Endodermal cell (in vitro differentiated cells): ENCODE results near the gene MTAP. TPM values are rescaled to one million over a fixed set of nuclear protein-coding genes. Genes with fewer than 3 reads are reported as not detected.

ENCODE experiments used
- DNase-seq: peaks from one replicate; pipeline ENCODE4 v3.0.0-alpha.2; 2017
- H3K27ac ChIP-seq: 2 replicates; pipeline ENCODE4 v1.5.1; 2013; ENCODE audit warnings: mild to moderate bottlenecking, low read depth, low read length, moderate library complexity
- H3K27me3 ChIP-seq: 2 replicates; pipeline ENCODE4 v1.6.1; 2013; ENCODE audit warnings: mild to moderate bottlenecking, low read length, moderate library complexity; ENCODE audit not compliant: insufficient read depth, control insufficient read depth, poor library complexity, severe bottlenecking
- H3K36me3 ChIP-seq: 2 replicates; pipeline ENCODE4 v1.7.0; 2013; ENCODE audit warnings: mild to moderate bottlenecking, low read length, moderate library complexity; ENCODE audit not compliant: control insufficient read depth, insufficient read depth
- H3K4me1 ChIP-seq: one replicate; pipeline ENCODE4 v1.7.0; 2013; ENCODE audit warnings: low read length; ENCODE audit not compliant: control insufficient read depth, insufficient read depth
- H3K4me3 ChIP-seq: 2 replicates; pipeline ENCODE4 v1.5.1; 2013; ENCODE audit warnings: mild to moderate bottlenecking, low read length, moderate library complexity
- H3K9ac ChIP-seq: 2 replicates; pipeline ENCODE4 v1.6.1; 2013; ENCODE audit warnings: mild to moderate bottlenecking, low read length, moderate library complexity; ENCODE audit not compliant: poor library complexity, severe bottlenecking; ENCODE audit errors: extremely low read depth
- H3K9me3 ChIP-seq: 2 replicates; pipeline ENCODE4 v1.6.1; 2013; ENCODE audit warnings: mild to moderate bottlenecking, low read length, moderate library complexity; ENCODE audit not compliant: control insufficient read depth
- H3K27ac Mint-ChIP-seq: 2 replicates; pipeline ENCODE4 v1.8.0; 2020; ENCODE audit warnings: mixed read lengths
- H3K27me3 Mint-ChIP-seq: 2 replicates; pipeline ENCODE4 v1.8.0; 2021; ENCODE audit warnings: mild to moderate bottlenecking, mixed read lengths; ENCODE audit not compliant: insufficient read depth
- H3K36me3 Mint-ChIP-seq: 2 replicates; pipeline ENCODE4 v1.8.0; 2020; ENCODE audit warnings: low read depth, mixed read lengths
- H3K4me1 Mint-ChIP-seq: 2 replicates; pipeline ENCODE4 v1.8.0; 2020; ENCODE audit warnings: mixed read lengths
- H3K4me3 Mint-ChIP-seq: 2 replicates; pipeline ENCODE4 v1.8.0; 2020; ENCODE audit warnings: mild to moderate bottlenecking, moderate library complexity, mixed read lengths
- H3K9me3 Mint-ChIP-seq: 2 replicates; pipeline ENCODE4 v1.8.0; 2020; ENCODE audit warnings: mild to moderate bottlenecking, mixed read lengths
- WGBS, 2 experiments: methylation state at CpG; one replicate each; pipeline versions ENCODE4 v1.1.5 to v1.1.7; 2013; ENCODE audit warnings: missing lambda C conversion rate in 2 of 2, mixed read lengths in 1 of 2; ENCODE audit not compliant: insufficient coverage in 1 of 2, insufficient read length in 1 of 2; 5-methylcytosine and 5-hydroxymethylcytosine counted together
- total RNA-seq, 2 donors: library from RNA; stranded (reverse); fragmentation: NEBNext Ultra II Directional in 1 of 2; extraction: Animal tissue kit (Norgen Biotek cat#: 25700) in 1 of 2; gene quantifications; 2 replicates in 1 of 2; 3 replicates in 1 of 2; pipeline ENCODE4 v1.2.1, GENCODE V29; 2021
- TF ChIP-seq, protein P1 (sequence below): fragments of 200-600 bp; sonication (generic); conservative IDR thresholded peaks from 2 replicates; pipeline ENCODE4 v1.5.0; 2021; ENCODE audit warnings: antibody characterized with exemption, mild to moderate bottlenecking

MTAP gene
- total RNA-seq, 2 donors from 2014 or later: 81.0 to 99.0 TPM

DNA sequence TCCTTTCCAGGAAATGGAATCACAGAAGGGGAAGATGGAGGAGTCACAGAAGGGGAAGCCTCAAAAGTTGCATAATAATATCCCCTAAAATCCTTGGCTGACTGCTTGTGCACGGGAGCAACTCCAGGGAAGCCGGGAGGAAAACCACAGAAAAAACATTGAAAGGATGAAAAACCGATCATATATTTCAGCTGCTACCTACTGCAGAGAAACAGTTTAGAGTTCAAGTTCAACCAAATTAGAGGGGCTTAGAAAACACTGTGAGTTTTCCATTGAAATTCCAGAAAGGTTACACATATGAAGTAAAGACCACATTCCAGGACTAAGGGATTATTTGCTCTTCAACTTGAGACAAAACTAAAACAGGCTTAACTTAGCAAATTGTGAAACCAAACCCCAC is 37.6 kb upstream of the MTAP start:
- H3K9me3 ChIP-seq: no peaks in the 10 kb centered on the region
- Mint-ChIP-seq H3K4me3 (no peak overlapping the region), H3K27ac (no peak overlapping the region), H3K9me3 (no peaks in the 10 kb centered on the region), H3K4me1 (no peaks in the 10 kb centered on the region), H3K36me3 (no peaks in the 10 kb centered on the region), H3K27me3 (peaks cover 94% of the 10 kb centered on the region)
- H3K9ac ChIP-seq: no peak overlapping the region
- H3K4me1 ChIP-seq: no peaks in the 10 kb centered on the region
- DNase-seq: no peak
- H3K27me3 ChIP-seq: peaks cover 75% of the 10 kb centered on the region
- H3K27ac ChIP-seq: no peak overlapping the region
- 74 to 90% methylated on average over 2 to 3 of the region's 3 CpGs for whole genome bisulfite sequencing, 2 experiments
- TF ChIP-seq, protein P1, sequence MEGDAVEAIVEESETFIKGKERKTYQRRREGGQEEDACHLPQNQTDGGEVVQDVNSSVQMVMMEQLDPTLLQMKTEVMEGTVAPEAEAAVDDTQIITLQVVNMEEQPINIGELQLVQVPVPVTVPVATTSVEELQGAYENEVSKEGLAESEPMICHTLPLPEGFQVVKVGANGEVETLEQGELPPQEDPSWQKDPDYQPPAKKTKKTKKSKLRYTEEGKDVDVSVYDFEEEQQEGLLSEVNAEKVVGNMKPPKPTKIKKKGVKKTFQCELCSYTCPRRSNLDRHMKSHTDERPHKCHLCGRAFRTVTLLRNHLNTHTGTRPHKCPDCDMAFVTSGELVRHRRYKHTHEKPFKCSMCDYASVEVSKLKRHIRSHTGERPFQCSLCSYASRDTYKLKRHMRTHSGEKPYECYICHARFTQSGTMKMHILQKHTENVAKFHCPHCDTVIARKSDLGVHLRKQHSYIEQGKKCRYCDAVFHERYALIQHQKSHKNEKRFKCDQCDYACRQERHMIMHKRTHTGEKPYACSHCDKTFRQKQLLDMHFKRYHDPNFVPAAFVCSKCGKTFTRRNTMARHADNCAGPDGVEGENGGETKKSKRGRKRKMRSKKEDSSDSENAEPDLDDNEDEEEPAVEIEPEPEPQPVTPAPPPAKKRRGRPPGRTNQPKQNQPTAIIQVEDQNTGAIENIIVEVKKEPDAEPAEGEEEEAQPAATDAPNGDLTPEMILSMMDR: no peak
- H3K36me3 ChIP-seq: no peaks in the 10 kb centered on the region
- no peak overlapping the region for H3K4me3 ChIP-seq

DNA sequence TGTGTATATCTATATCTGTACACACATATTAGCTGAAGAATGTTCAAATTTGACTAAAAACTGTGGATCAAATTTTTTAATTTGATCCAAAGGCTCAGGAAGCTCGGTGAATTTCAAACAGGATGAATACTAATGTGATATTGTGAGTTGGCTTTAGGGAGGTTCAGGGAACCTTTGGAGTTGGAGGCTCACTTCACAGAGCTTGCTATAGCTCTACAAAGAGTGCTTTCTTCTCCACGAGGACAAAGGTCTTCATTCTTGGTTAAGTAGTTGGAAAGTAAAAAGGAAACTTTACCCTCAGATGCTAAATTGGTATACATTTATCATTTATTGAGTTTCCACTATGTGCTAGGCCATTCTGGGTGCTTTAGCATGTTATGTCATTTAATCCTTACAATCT is 36.3 kb upstream of the MTAP start:
- Histone ChIP-seq H3K27ac (no peak overlapping the region), H3K27me3 (peaks cover 63% of the 10 kb centered on the region), H3K9ac (no peak overlapping the region), H3K4me1 (no peaks in the 10 kb centered on the region), H3K4me3 (no peak overlapping the region), H3K9me3 (no peaks in the 10 kb centered on the region), H3K36me3 (no peaks in the 10 kb centered on the region)
- DNase-seq: no peak
- no peak overlapping the region for H3K27ac Mint-ChIP-seq
- H3K27me3 Mint-ChIP-seq: peaks cover 98% of the 10 kb centered on the region
- H3K4me1 Mint-ChIP-seq: no peaks in the 10 kb centered on the region
- TF ChIP-seq, protein P1: no peak
- no peaks in the 10 kb centered on the region for H3K9me3 Mint-ChIP-seq
- no peak overlapping the region for H3K4me3 Mint-ChIP-seq
- WGBS, 2 experiments: 79% methylated on average over 2 of the region's 2 CpGs; no CpG with 5 or more reads in 1 of the 2 experiments
- no peaks in the 10 kb centered on the region for H3K36me3 Mint-ChIP-seq

DNA sequence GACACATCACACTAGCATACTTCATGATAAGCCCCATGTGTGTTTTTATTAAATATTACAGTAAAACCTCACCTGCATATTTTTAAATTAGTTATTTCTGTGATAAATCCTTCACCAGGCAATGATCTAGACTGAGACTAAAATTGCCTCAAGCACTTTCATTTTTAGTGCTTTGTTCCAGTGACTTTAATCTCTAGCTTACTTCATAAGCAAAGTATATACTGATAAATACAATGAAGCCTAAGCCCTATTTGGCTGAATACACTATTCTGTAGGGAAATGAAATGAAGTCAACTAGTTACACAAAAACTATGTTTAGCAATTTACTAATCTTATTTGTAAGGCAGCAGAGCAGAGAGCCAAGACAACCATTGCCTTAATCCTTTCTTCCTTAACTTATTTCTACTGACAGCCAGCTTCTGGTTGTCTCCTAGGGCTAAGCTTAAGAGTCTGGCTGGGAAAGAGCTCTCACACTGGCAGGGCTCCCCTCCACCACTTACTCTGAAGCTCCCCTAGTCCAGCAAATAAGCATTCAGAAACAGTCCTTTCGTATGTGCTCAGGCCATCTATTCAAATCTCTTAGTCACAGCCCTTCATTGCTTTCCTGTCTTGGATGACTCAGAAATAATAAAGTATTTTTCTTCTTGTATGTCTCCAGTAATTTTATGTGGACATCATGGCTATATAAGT is 31.4 kb upstream of the MTAP start:
- H3K27ac ChIP-seq: no peak overlapping the region
- no peak overlapping the region for H3K4me3 ChIP-seq
- Mint-ChIP-seq H3K9me3 (no peaks in the 10 kb centered on the region), H3K27ac (no peak overlapping the region), H3K4me3 (no peak overlapping the region), H3K36me3 (no peaks in the 10 kb centered on the region), H3K27me3 (peaks cover 72% of the 10 kb centered on the region), H3K4me1 (no peaks in the 10 kb centered on the region)
- no peaks in the 10 kb centered on the region for H3K36me3 ChIP-seq
- TF ChIP-seq, protein P1: no peak
- no peak overlapping the region for H3K9ac ChIP-seq
- H3K27me3 ChIP-seq: peaks cover 54% of the 10 kb centered on the region
- 78% methylated on average over 1 of the region's 1 CpG; no CpG with 5 or more reads in 1 of the 2 experiments for WGBS, 2 experiments
- H3K9me3 ChIP-seq: no peaks in the 10 kb centered on the region
- no peaks in the 10 kb centered on the region for H3K4me1 ChIP-seq
- DNase-seq: no peak
